PC-9 (cell line): ENCODE data around the gene DRC3.

Experiments used
- CTCF ChIP-seq: fragments of 200-600 bp; sonication (generic); conservative IDR thresholded peaks from 2 replicates; pipeline ENCODE4 v1.6.1; 2017; ENCODE audit warnings: mixed run types, antibody characterized with exemption, mild to moderate bottlenecking, moderate library complexity
- EZH2 ChIP-seq: fragments of 200-600 bp; sonication (generic); IDR thresholded peaks from 2 replicates; pipeline ENCODE4 v1.8.0; 2017; ENCODE audit warnings: antibody characterized with exemption, low read depth

- TF ChIP-seq CTCF (no peak), EZH2 (no peak)
Observed at GRCh38 chr17:18039535-18040260, 67.0 kb downstream of the DRC3 start.
